H9 (cell line): Measurements from ENCODE around the gene JMJD8. TPM values are rescaled to one million over a fixed set of nuclear protein-coding genes. Genes with fewer than 3 reads are reported as not detected.
A peak's percentile ranks its signal among the peaks of the same experiment; 100 is the strongest.

ENCODE experiments used
- DNase-seq: peaks from one replicate; pipeline ENCODE4 v3.0.0-alpha.2; 2017
- H2AFZ ChIP-seq: one replicate; pipeline ENCODE4 v1.6.1; 2013; ENCODE audit warnings: mild to moderate bottlenecking, low read length, control low read depth, moderate library complexity
- H2AK5ac ChIP-seq: 2 replicates; pipeline ENCODE4 v1.6.1; 2013; ENCODE audit warnings: low read length, control low read depth, mixed read lengths; ENCODE audit not compliant: insufficient read length
- H2BK120ac ChIP-seq: one replicate; pipeline ENCODE4 v1.6.1; 2013; ENCODE audit warnings: low read depth, mild to moderate bottlenecking, low read length, control low read depth, inconsistent platforms; ENCODE audit not compliant: poor library complexity, severe bottlenecking
- H2BK12ac ChIP-seq: 2 replicates; pipeline ENCODE4 v1.6.1; 2013; ENCODE audit warnings: low read length, control low read depth, mixed read lengths, low read depth; ENCODE audit not compliant: insufficient read length
- H2BK15ac ChIP-seq: 2 replicates; pipeline ENCODE4 v1.6.1; 2013; ENCODE audit warnings: low read depth, low read length, control low read depth
- H2BK20ac ChIP-seq: one replicate; pipeline ENCODE4 v1.6.1; 2013; ENCODE audit warnings: low read depth, mild to moderate bottlenecking, low read length, control low read depth, inconsistent platforms; ENCODE audit not compliant: poor library complexity, severe bottlenecking
- H2BK5ac ChIP-seq: 2 replicates; pipeline ENCODE4 v1.6.1; 2013; ENCODE audit warnings: low read length, control low read depth, mixed read lengths; ENCODE audit not compliant: insufficient read length
- H3K14ac ChIP-seq: 2 replicates; pipeline ENCODE4 v1.6.1; 2013; ENCODE audit warnings: low read length, control low read depth; ENCODE audit not compliant: insufficient read depth
- H3K18ac ChIP-seq: 2 replicates; pipeline ENCODE4 v1.6.1; 2013; ENCODE audit warnings: low read depth, mild to moderate bottlenecking, mixed read lengths, low read length, control low read depth; ENCODE audit not compliant: insufficient read length
- H3K23ac ChIP-seq: 2 replicates; pipeline ENCODE4 v1.6.1; 2013; ENCODE audit warnings: low read length, control low read depth, mixed read lengths, low read depth; ENCODE audit not compliant: insufficient read length
- H3K23me2 ChIP-seq: 2 replicates; pipeline ENCODE4 v1.6.1; 2013; ENCODE audit warnings: low read depth, mild to moderate bottlenecking, mixed read lengths, low read length, control low read depth; ENCODE audit not compliant: insufficient read length, poor library complexity, severe bottlenecking
- H3K27ac ChIP-seq: 2 replicates; pipeline ENCODE4 v1.5.1; 2013; ENCODE audit warnings: low read length, control low read depth, mixed read lengths, low read depth; ENCODE audit not compliant: insufficient read length
- H3K27me3 ChIP-seq: 2 replicates; pipeline ENCODE4 v1.6.1; 2013; ENCODE audit warnings: low read length, control low read depth, inconsistent platforms; ENCODE audit not compliant: insufficient read depth
- H3K4ac ChIP-seq: 2 replicates; pipeline ENCODE4 v1.6.1; 2013; ENCODE audit warnings: low read depth, mild to moderate bottlenecking, control low read depth, inconsistent platforms, low read length, moderate library complexity
- H3K4me1 ChIP-seq: 2 replicates; pipeline ENCODE4 v1.6.1; 2013; ENCODE audit warnings: low read length, control low read depth, inconsistent platforms; ENCODE audit not compliant: insufficient read depth
- H3K4me2 ChIP-seq: 2 replicates; pipeline ENCODE4 v1.6.1; 2013; ENCODE audit warnings: low read length, control low read depth, mixed read lengths; ENCODE audit not compliant: insufficient read length, insufficient read depth
- H3K56ac ChIP-seq: 2 replicates; pipeline ENCODE4 v1.6.1; 2013; ENCODE audit warnings: low read depth, mild to moderate bottlenecking, mixed read lengths, low read length, control low read depth; ENCODE audit not compliant: insufficient read length
- H3K79me1 ChIP-seq: 2 replicates; pipeline ENCODE4 v1.6.1; 2013; ENCODE audit warnings: low read depth, mild to moderate bottlenecking, moderate library complexity, low read length, control low read depth, inconsistent platforms; ENCODE audit not compliant: insufficient read depth, poor library complexity, severe bottlenecking
- H3K79me2 ChIP-seq: 2 replicates; pipeline ENCODE4 v1.6.1; 2013; ENCODE audit warnings: low read length, control low read depth, inconsistent platforms; ENCODE audit not compliant: insufficient read depth
- H3K9ac ChIP-seq: 2 replicates; pipeline ENCODE4 v1.6.1; 2013; ENCODE audit warnings: low read length, control low read depth, mixed read lengths; ENCODE audit not compliant: insufficient read length; ENCODE audit errors: extremely low read depth
- H3K9me3 ChIP-seq: one replicate; pipeline ENCODE4 v1.6.1; 2013; ENCODE audit warnings: low read depth, low read length, inconsistent platforms; ENCODE audit not compliant: control insufficient read depth
- H3T11ph ChIP-seq: one replicate; pipeline ENCODE4 v1.6.1; 2013; ENCODE audit warnings: mild to moderate bottlenecking, low read length, control low read depth, inconsistent platforms
- H4K20me1 ChIP-seq: one replicate; pipeline ENCODE4 v1.6.1; 2013; ENCODE audit not compliant: control insufficient read depth, insufficient read length, insufficient read depth
- H4K5ac ChIP-seq: 2 replicates; pipeline ENCODE4 v1.6.1; 2013; ENCODE audit warnings: low read depth, mild to moderate bottlenecking, mixed read lengths, low read length, control low read depth; ENCODE audit not compliant: insufficient read length
- H4K8ac ChIP-seq: replicated peaks from 2 replicates; pipeline ENCODE4 v1.6.1; 2013; ENCODE audit warnings: low read length, control low read depth, mixed read lengths, low read depth; ENCODE audit not compliant: insufficient read length
- H4K91ac ChIP-seq: 2 replicates; pipeline ENCODE4 v1.6.1; 2013; ENCODE audit warnings: low read depth, mild to moderate bottlenecking, moderate library complexity, mixed read lengths, low read length, control low read depth; ENCODE audit not compliant: insufficient read length
- H3K27ac Mint-ChIP-seq, 3 experiments: 2 replicates in 2 of 3; 3 replicates in 1 of 3; pipeline ENCODE4 v1.8.0; 2020 to 2021; ENCODE audit warnings: mixed read lengths in 3 of 3, mild to moderate bottlenecking in 1 of 3, moderate library complexity in 1 of 3
- H3K27me3 Mint-ChIP-seq: 2 replicates; pipeline ENCODE4 v1.8.0; 2021; ENCODE audit warnings: low read depth, mild to moderate bottlenecking, moderate library complexity, mixed read lengths
- H3K36me3 Mint-ChIP-seq, 3 experiments: 2 replicates in 2 of 3; 3 replicates in 1 of 3; pipeline ENCODE4 v1.8.0; 2020 to 2021; ENCODE audit warnings: low read depth in 3 of 3, mixed read lengths in 3 of 3; ENCODE audit not compliant: insufficient read depth in 1 of 3
- H3K4me1 Mint-ChIP-seq, 2 experiments: 2 replicates each; pipeline ENCODE4 v1.8.0; 2020; ENCODE audit warnings: mixed read lengths in 2 of 2
- H3K4me3 Mint-ChIP-seq, 2 experiments: 2 replicates in 1 of 2; 3 replicates in 1 of 2; pipeline ENCODE4 v1.8.0; 2020 to 2021; ENCODE audit warnings: mild to moderate bottlenecking in 2 of 2, mixed read lengths in 2 of 2, moderate library complexity in 1 of 2
- H3K9me3 Mint-ChIP-seq, 2 experiments: 2 replicates in 1 of 2; 3 replicates in 1 of 2; pipeline ENCODE4 v1.8.0; 2020; ENCODE audit warnings: mild to moderate bottlenecking in 2 of 2, mixed read lengths in 2 of 2, moderate library complexity in 1 of 2
- CTCF ChIP-seq: fragments of 200-600 bp; sonication (generic); conservative IDR thresholded peaks from 3 replicates; pipeline ENCODE4 v1.8.0; 2021; ENCODE audit warnings: antibody characterized with exemption, mild to moderate bottlenecking
- WGBS: extraction: QIAGEN DNeasy Blood & Tissue Kit; methylation state at CpG from one replicate; pipeline ENCODE4 v1.1.7; 2013; ENCODE audit warnings: missing lambda C conversion rate, low lambda C conversion rate, mixed read lengths; ENCODE audit not compliant: insufficient read length; ENCODE audit errors: extremely low coverage; 5-methylcytosine and 5-hydroxymethylcytosine counted together
- total RNA-seq: library from RNA; stranded (reverse); gene quantifications from 2 replicates; pipeline ENCODE4 v1.2.1, GENCODE V29; 2021

The JMJD8 gene
- total RNA-seq, 1 experiment from 2014 or later = 52.7 TPM

DNA sequence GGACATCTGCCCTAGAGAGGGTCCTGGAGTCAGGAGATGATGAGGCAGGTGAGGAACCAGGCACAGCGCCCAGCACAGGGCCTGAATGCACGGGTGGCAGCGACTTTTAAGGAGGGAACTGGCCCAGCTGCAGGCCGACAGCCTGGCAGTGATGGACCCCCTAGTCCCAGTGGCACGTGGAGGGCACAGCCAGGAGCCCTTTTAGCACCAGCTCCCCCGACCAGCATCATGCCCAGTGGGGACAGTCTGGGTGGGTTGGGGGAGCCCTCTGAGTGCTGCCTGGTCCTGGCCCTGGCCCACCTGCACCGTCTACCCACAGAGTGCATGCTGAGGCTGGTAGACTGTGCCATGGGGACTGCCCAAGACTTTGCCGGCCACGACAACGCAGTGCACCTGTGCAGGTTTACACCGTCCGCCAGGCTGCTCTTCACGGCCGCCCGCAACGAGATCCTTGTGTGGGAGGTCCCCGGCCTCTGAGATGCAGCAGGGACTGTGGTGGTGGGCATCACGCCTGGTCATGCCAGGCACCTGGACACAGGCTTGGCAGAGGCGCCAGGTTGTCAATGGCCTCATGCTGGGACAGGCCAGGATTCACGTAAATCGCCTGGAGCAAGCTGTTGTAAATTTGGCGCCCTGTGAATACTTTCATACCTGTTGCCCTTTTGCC is 16.9 kb downstream of the JMJD8 start:
- H3K4me2 ChIP-seq = no peak overlapping the region
- H3K4me3 Mint-ChIP-seq = peak overlapping the region; percentile 77 to 82

More for the DNA sequence above, 16.9 kb downstream of the JMJD8 start:
- H3K4me1 Mint-ChIP-seq = peaks cover 2% of the 10 kb centered on the region in 2 experiments; a peak in 3 of 4 replicates
- Histone ChIP-seq H3K4ac (no peak overlapping the region), H3K23me2 (no peaks in the 10 kb centered on the region), H3K4me1 (no peaks in the 10 kb centered on the region), H2AFZ (no peak overlapping the region), H3K14ac (no peak overlapping the region), H3K79me2 (no peaks in the 10 kb centered on the region; the same call in 1 of the 2 replicates), H3K18ac (no peak overlapping the region), H2BK120ac (no peak overlapping the region), H3K27me3 (no peaks in the 10 kb centered on the region), H2BK12ac (no peak overlapping the region), H2AK5ac (no peak overlapping the region), H4K8ac (no peak overlapping the region), H2BK15ac (no peak overlapping the region), H4K5ac (no peak overlapping the region), H3K9me3 (no peaks in the 10 kb centered on the region), H3K9ac (no peak overlapping the region), H3K56ac (no peak overlapping the region), H3K79me1 (no peaks in the 10 kb centered on the region), H3T11ph (no peak overlapping the region), H4K20me1 (no peaks in the 10 kb centered on the region), H4K91ac (no peak overlapping the region), H2BK5ac (no peak overlapping the region), H3K27ac (no peak overlapping the region), H3K23ac (no peak overlapping the region), H2BK20ac (no peak overlapping the region)
- TF ChIP-seq CTCF = no peak
- no peaks in the 10 kb centered on the region for H3K27me3 Mint-ChIP-seq
- no peaks in the 10 kb centered on the region for H3K9me3 Mint-ChIP-seq
- peaks cover 8 to 28% (median 27%) of the 10 kb centered on the region in 3 experiments; a peak in 6 of 7 replicates for H3K36me3 Mint-ChIP-seq
- peak overlapping the region in 1 of 3 experiments; percentile 72; a peak in 3 of 7 replicates for H3K27ac Mint-ChIP-seq
- no peak for DNase-seq
- no CpG with 5 or more reads among the region's 22 CpGs for WGBS
